Ecto neural progenitor cell (in vitro differentiated cells): ENCODE data around the gene BRD9.
"Not testable (repeated sequence)": the region's sequence is repeated elsewhere in the genome, so short reads cannot be mapped to it uniquely, and the experiment has no call there.

ENCODE experiments used
- DNase-seq: peaks from one replicate; pipeline ENCODE4 v3.0.0-alpha.2; 2018; ENCODE audit warnings: low spot score

BRD9 gene

DNA sequence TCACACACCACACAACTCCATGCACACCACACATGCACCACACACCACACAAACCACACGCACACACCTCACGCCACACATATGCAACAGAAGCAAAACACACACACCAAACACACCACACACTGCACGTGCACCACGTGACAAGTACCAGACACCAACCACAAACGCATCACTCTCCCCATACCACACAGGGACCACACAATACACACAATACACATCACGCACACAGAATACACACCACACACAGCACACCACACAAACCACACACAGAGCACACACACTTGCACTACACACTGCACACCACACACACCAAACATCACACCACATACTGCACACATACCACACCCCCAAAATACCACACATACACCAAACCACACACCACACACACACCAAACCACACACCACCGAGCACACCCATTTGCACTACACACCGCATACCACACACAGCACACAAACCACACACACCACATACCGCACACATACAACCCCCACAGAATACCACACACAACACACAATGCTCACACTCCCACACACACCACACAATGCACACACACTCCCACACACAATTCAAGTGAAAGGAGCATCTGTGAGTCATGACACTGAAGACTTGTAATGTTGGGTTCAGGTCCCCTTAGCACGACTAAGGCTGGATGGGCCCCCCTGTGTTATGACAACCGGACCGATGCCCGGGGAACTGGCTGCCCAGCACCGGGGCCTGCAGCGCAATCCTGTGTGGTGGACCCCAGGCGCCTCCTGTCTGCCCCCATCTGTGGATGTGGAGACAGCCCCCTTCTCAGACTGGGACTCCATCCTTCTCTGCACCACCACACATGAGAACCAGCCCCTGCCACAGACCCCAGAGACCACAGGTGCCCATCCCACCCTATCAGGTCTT is 35.8 kb downstream of the BRD9 start:
- no peak for DNase-seq

GRCh38 chr5:855771-856530 is 36.6 kb downstream of the BRD9 start:
- no peak for DNase-seq

GRCh38 chr5:854966-855743 is 37.4 kb downstream of the BRD9 start:
- DNase-seq, result no peak

- no peak for DNase-seq
Observed at GRCh38 chr5:854217-854616, 38.4 kb downstream of the BRD9 start.

DNA sequence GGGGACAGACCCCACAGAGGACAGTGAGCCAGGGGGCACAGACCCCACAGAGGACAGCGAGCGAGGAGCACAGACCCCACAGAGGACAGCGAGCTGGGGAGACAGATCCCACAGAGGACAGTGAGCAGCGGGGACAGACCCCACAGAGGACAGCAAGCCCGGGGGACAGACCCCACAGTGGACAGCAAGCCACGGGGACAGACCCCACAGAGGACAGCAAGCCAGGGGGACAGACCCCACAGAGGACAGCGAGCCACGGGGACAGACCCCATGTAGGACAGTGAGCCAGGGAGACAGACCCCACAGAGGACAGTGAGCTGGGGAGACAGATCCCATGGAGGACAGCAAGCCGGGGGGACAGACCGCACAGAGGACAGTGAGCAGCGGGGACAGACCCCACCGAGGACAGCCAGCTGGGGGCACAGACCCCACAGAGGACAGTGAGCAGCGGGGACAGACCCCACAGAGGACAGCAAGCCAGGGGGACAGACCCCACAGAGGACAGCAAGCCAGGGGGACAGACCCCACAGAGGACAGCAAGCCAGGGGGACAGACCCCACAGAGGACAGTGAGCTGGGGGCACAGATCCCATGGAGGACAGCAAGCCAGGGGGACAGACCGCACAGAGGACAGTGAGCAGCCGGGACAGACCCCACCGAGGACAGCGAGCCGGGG is 39.0 kb downstream of the BRD9 start:
- DNase-seq, result not testable (repeated sequence)

DNA sequence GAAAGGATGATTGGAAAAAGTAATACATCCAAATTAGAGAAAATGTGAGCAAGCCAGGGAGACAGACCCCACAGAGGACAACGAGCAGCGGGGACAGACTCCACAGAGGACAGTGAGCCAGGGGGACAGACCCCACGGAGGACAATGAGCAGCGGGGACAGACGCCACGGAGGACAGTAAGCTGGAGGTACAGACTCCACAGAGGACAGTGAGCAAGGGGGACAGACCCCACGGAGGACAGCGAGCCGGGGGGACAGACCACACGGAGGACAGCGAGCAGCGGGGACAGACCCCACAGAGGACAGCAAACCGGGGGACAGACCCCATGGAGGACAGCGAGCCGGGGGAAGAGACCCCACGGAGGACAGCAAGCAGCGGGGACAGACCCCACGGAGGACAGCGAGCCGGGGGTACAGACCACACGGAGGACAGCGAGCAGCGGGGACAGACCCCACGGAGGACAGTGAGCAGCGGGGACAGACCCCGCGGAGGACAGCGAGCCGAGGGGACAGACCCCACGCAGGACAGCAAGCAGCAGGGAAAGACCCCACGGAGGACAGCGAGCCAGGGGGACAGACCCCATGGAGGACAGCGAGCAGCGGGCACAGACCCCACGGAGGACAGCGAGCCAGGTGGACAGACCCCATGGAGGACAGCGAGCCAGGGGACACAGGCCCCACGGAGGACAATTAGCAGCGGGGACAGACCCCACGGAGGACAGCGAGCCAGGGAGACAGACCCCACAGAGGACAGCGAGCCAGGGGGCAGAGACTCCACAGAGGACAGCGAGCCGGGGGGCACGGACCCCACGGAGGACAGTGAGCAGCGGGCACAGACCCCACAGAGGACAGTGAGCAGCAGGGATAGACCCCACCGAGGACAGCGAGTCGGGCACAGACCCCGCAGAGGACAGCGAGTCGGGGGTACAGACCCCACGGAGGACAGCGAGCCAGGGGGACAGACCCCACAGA is 39.9 kb downstream of the BRD9 start:
- DNase-seq, result no peak

DNA sequence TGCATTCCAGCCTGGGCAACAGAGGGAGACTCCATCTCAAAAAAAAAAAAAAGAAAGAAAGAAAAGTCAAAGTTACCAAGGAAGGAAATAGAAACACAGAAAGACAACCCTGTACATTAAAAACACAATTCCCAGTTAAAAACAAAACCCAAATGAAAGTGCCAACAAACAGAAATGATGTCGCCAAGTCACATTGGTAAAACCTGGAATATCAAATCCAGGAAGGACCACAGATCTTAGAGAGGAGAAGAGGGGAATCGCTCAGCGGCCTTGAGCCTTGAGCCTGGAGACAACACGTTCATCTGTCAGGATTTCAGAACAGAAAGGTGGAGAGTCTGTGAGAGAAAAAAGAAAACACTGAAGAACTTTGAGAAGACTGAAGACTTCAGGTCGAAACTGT is 40.6 kb downstream of the BRD9 start:
- DNase-seq, result no peak

DNA sequence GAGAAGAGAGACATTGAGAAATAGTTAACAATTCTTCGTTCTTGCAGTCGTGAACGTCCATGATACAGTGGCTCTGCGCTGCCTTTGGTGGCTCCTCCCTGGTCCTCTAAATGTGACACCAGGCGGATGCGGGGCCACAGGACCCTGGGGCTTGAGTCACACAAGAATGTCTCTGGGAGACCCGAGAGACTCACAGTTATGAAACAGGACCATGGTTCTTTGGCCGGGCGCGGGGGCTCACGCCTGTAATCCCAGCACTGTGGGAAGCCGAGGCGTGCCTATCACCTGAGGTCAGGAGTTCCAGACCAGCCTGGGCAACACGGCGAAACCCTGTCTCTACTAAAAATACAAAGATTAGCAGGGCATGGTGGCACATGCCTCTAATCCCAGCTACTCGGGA is 41.0 kb downstream of the BRD9 start:
- DNase-seq, result no peak

- DNase-seq, result no peak
Observed at GRCh38 chr5:851076-851475, 41.5 kb downstream of the BRD9 start.

- DNase-seq, result peak; percentile 81
Observed at GRCh38 chr5:850511-851006, 42.0 kb downstream of the BRD9 start, which contains the start of gene ZDHHC11. Gene ZDHHC11 (minus strand): TSS chr5:850986. CDS start chr5:850602, 384 bp downstream.

- peak; percentile 73 for DNase-seq
Observed at GRCh38 chr5:849651-850301, 42.8 kb downstream of the BRD9 start.

- no peak for DNase-seq
Observed at GRCh38 chr5:848671-849111, 43.9 kb downstream of the BRD9 start.

- not testable (repeated sequence) for DNase-seq
Observed at GRCh38 chr5:847736-848135, 44.9 kb downstream of the BRD9 start.

DNA sequence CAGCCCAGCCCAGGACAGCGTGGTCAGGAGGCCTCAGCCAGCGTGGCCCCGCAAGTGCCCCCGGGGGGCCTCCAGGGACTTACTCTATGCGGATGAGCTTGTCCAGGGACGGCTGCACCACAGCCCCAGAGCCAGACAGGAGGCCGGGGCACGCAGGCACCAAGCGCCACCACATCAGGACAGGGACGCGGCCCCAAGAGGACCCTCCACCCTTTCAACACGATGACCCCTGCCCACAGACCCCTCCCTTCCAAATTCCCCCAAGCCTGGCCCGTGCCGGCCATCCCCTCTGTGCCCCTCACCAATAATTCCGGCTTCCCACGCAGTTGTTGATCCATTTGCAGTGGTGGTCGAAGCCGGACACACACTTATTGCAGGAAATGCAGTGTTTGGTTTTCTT is 45.4 kb downstream of the BRD9 start:
- DNase-seq, result not testable (repeated sequence)

DNA sequence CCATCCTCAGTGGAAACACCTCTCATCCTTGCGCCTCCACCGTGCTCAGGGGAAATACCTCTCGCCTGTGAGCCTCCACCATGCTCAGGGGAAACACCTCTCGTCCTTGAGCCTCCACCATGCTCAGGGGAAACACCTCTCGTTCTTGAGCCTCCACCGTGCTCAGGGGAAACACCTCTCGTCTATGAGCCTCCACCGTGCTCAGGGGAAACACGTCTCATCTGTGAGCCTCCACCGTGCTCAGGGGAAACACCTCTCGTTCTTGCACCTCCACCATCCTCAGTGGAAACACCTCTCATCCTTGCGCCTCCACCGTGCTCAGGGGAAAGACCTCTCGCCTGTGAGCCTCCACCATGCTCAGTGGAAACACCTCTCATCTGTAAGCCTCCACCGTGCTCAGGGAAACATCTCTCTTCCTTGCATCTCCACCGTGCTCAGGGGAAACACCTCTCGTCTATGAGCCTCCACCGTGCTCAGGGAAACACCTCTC is 46.0 kb downstream of the BRD9 start:
- not testable (repeated sequence) for DNase-seq

GRCh38 chr5:845676-846601 is 46.7 kb downstream of the BRD9 start:
- not testable (repeated sequence) for DNase-seq

DNA sequence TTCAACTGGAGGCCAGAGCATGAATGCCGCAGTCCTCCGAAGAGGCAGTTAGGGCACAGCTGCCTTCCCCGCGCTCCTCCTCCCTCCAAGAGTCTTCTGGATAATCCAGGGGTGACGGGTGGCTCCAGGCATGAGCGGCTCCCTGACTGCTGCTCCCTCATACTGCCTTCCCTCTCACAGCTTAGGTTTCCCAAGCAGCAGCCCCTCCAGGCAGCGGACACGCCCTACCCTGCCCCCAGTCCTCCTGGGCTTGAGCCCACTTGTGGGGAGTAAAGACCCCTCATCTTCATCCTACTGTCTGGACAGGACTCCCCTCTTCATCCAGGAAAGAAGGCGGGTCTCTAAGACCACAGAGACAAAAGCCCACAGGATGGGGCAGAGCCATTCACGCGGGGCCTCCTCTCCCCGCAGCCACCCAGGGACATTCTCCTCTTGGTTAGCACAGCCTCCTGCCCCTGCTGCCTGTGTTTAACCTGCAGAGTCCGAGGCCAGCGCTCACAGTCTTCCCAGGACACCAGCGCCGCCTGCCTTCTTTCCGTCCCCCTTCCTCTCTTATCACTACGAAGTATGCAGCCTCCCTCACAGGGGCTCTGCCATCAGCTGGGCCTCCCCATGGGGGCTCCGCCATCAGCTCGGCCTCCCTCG is 47.4 kb downstream of the BRD9 start:
- peak; percentile 68 for DNase-seq

DNA sequence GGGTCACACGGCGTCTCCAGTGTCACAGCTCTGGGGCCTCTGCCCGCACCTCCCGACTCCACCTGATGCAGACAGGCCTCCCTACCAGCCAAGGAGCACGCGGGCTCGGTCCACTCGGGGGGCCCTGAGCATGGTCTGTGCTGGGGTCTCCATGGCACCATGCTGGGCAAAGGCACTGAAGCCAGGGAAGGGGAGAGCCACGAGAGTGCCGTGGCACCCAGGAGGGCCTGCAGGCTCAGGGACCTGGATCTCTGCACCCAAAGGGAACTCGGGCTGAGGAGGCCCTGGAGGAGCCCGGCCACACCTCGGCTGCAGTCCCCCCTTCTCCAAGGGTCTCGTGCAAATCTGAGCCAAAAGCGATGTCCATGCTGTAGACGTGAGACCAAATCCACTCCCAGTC is 48.2 kb downstream of the BRD9 start:
- not testable (repeated sequence) for DNase-seq
